Measurements from ENCODE around the gene DIAPH2. TPM values are rescaled to one million over a fixed set of nuclear protein-coding genes. Genes with fewer than 3 reads are reported as not detected.

Gene DIAPH2
- total RNA-seq, 2 donors from 2014 or later = 7.1 to 9.0 TPM

Other genes with a start within 250 kb of the DIAPH2 start
- gene RPA4, start 199.1 kb downstream of the DIAPH2 start, total RNA-seq = under 1 TPM; 0.26 to 0.37 TPM

Measured in activated T-helper 17 cell treated with anti-CD3 and anti-CD28 coated beads, Interleukin-2, amount 50 U/mL, for 72 hours (primary cell).